HepG2 (cell line): Measurements from ENCODE around the gene CSNK1D. TPM values are rescaled to one million over a fixed set of nuclear protein-coding genes. Genes with fewer than 3 reads are reported as not detected.

Experiments
- BHLHE40 ChIP-seq: IDR thresholded peaks from 2 replicates; pipeline ENCODE4 v1.6.1; 2011; ENCODE audit warnings: low read length, improper control_type of control experiment
- CBX1 ChIP-seq: IDR thresholded peaks from one replicate; pipeline ENCODE4 v1.6.1; 2016; ENCODE audit warnings: antibody characterized with exemption, low read depth
- CHD4 ChIP-seq: fragments of 200-600 bp; sonication (generic); IDR thresholded peaks from 2 replicates; pipeline ENCODE4 v1.7.0; 2017; ENCODE audit warnings: mild to moderate bottlenecking, low read length, borderline replicate concordance
- EED ChIP-seq: sonication (generic); formaldehyde crosslinking; IDR thresholded peaks from 2 replicates; pipeline ENCODE4 v1.5.0; 2020; ENCODE audit warnings: mild to moderate bottlenecking, missing genetic modification reagents
- FOSL1 ChIP-seq: sonication (generic); formaldehyde crosslinking; IDR thresholded peaks from 2 replicates; pipeline ENCODE4 v1.9.0; 2021; ENCODE audit warnings: missing genetic modification reagents, borderline replicate concordance
- HBP1 ChIP-seq: IDR thresholded peaks from 2 replicates; pipeline ENCODE4 v1.6.1; 2016; ENCODE audit warnings: low read depth, control low read depth
- MAF1 ChIP-seq: sonication (generic); formaldehyde crosslinking; IDR thresholded peaks from 2 replicates; pipeline ENCODE4 v1.5.0; 2020; ENCODE audit warnings: missing genetic modification reagents, borderline replicate concordance
- MIXL1 ChIP-seq: IDR thresholded peaks from 2 replicates; pipeline ENCODE4 v1.6.1; 2016
- NCOA5 ChIP-seq: sonication (generic); formaldehyde crosslinking; IDR thresholded peaks from 2 replicates; pipeline ENCODE4 v1.4.0; 2020; ENCODE audit warnings: missing genetic modification reagents
- PHF8 ChIP-seq: sonication (generic); formaldehyde crosslinking; IDR thresholded peaks from 2 replicates; pipeline ENCODE4 v1.5.0; 2020; ENCODE audit warnings: missing genetic modification reagents
- POLR2G ChIP-seq: fragments of 200-400 bp; formaldehyde crosslinking; IDR thresholded peaks from 2 replicates; pipeline ENCODE4 v1.6.1; 2018; ENCODE audit warnings: mild to moderate bottlenecking, low read depth, low read length, moderate library complexity
- PPARG ChIP-seq: conservative IDR thresholded peaks from 2 replicates; pipeline ENCODE4 v1.6.1; 2016; ENCODE audit warnings: missing biosample characterization, missing genetic modification reagents
- TFAP4 ChIP-seq: sonication (generic); IDR thresholded peaks from 2 replicates; pipeline ENCODE4 v1.6.1; 2016; ENCODE audit warnings: low read depth, borderline replicate concordance
- TP53 ChIP-seq: sonication (generic); formaldehyde crosslinking; conservative IDR thresholded peaks from 2 replicates; pipeline ENCODE4 v1.4.0; 2020; ENCODE audit warnings: missing genetic modification reagents
- ZBTB38 ChIP-seq: sonication (generic); formaldehyde crosslinking; IDR thresholded peaks from 2 replicates; pipeline ENCODE4 v1.5.1; 2020; ENCODE audit warnings: mild to moderate bottlenecking, missing genetic modification reagents
- ZFX ChIP-seq: sonication (generic); formaldehyde crosslinking; IDR thresholded peaks from 2 replicates; pipeline ENCODE4 v1.4.0; 2020; ENCODE audit warnings: mild to moderate bottlenecking, low read depth, missing genetic modification reagents, moderate library complexity
- ZNF24 ChIP-seq: fragments of 450-650 bp; IDR thresholded peaks from 2 replicates; pipeline ENCODE4 v1.6.1; 2017; ENCODE audit warnings: antibody characterized with exemption, mild to moderate bottlenecking
- ZNF431 ChIP-seq: sonication (generic); formaldehyde crosslinking; IDR thresholded peaks from 2 replicates; pipeline ENCODE4 v1.9.0; 2022; ENCODE audit warnings: missing genetic modification reagents, low read depth, mild to moderate bottlenecking, borderline replicate concordance
- ZNF550 ChIP-seq: sonication (generic); formaldehyde crosslinking; IDR thresholded peaks from 2 replicates; pipeline ENCODE4 v1.4.0; 2020; ENCODE audit warnings: mild to moderate bottlenecking, missing genetic modification reagents, borderline replicate concordance
- ZNF713 ChIP-seq: sonication (generic); formaldehyde crosslinking; IDR thresholded peaks from 2 replicates; pipeline ENCODE4 v1.4.0; 2020; ENCODE audit warnings: mild to moderate bottlenecking, missing genetic modification reagents
- polyA plus RNA-seq, 8 experiments: library from polyadenylated mRNA; depleted of rRNA in 3 of 8; stranded (reverse) in 7 of 8; unstranded in 1 of 8; fragments of >200 nt; fragmentation: Illumina TruSeq in 4 of 8; extraction: Trizol in 4 of 8; gene quantifications; 2 replicates each; pipeline versions ENCODE4 v1.2.1 to v1.2.3, GENCODE V29; 2011 to 2016; ENCODE audit warnings: low read depth in 4 of 8, missing spikeins in 1 of 8, mixed read lengths in 1 of 8; ENCODE audit not compliant: insufficient read depth in 1 of 8
- total RNA-seq, 5 experiments: library from RNA; depleted of rRNA; stranded (reverse); fragments of >200 nt; fragmentation: Illumina TruSeq; extraction: Trizol; gene quantifications; 2 replicates each; pipeline ENCODE4 v1.2.3, GENCODE V29; 2016; ENCODE audit warnings: low read depth in 1 of 5
- TF ChIP-seq, protein P1 (sequence below): sonication (generic); formaldehyde crosslinking; IDR thresholded peaks from 2 replicates; pipeline ENCODE4 v1.4.0; 2020; ENCODE audit warnings: mild to moderate bottlenecking, missing genetic modification reagents
- TF ChIP-seq, protein P2 (sequence below): sonication (generic); formaldehyde crosslinking; IDR thresholded peaks from 2 replicates; pipeline ENCODE4 v1.5.1; 2020; ENCODE audit warnings: missing genetic modification reagents, mild to moderate bottlenecking, borderline replicate concordance
- TF ChIP-seq, protein P3 (sequence below): IDR thresholded peaks from 2 replicates; pipeline ENCODE4 v1.6.1; 2012; ENCODE audit warnings: low read length, improper control_type of control experiment

Gene CSNK1D
- total and polyA plus RNA-seq, 2 of the 13 experiments (the other 11 are each of a cell fraction or from before 2014, with no cell fraction given), result 31.5 to 128 TPM

DNA sequence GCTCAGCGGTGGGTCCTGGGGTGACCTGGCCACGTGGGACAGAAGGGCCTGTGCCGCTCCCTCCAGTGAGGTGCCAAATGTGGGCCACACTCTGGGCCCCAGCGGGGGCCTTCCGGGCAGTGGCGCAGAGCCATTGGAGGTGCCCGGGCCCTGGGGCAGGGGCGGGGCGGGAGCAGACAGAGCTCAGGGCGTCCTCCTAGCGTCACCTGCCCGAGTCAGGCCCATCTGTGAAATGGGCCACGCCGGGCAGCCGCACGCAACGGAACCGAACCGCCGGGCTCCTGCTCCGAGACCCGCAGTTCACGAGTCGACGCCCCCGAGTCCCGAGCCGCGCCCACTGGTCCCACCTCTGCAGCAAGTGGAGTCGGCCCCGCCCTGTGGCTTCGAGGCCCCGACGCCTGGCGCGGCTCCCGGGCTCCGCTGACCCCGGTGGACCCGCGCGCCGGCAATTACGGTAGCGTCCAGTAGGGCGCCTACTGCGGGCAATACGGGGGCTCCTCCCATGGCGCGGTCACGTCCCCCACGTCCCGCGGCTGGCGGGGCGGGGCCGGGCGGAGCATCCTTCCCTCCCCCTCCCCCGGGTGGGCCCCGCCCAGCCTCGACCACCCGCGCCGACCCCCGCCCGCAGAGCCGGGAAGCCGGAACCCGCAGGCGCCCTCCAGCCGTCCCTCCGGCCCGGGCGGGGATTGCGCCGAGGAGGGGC, 42.7 kb downstream of the CSNK1D start (continued):
- TF ChIP-seq TFAP4, result peak; percentile 65; the same call in 1 of the 2 replicates
- no peak; the same call in none of the 2 replicates for TF ChIP-seq PHF8
- peak; percentile 91 for TF ChIP-seq ZNF431 (CRISPR knock-in tag)
- peak; percentile 88 for TF ChIP-seq ZFX (CRISPR knock-in tag)
- TF ChIP-seq ZBTB38 (CRISPR knock-in tag), result peak; percentile 82
- peak; percentile 87 for TF ChIP-seq MIXL1 (CRISPR knock-in tag)
- TF ChIP-seq, protein P1, sequence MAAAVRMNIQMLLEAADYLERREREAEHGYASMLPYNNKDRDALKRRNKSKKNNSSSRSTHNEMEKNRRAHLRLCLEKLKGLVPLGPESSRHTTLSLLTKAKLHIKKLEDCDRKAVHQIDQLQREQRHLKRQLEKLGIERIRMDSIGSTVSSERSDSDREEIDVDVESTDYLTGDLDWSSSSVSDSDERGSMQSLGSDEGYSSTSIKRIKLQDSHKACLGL (CRISPR knock-in tag), result peak; percentile 98
- TF ChIP-seq PPARG (CRISPR knock-in tag), result peak; percentile 71; the same call in 1 of the 2 replicates
- no peak; the same call in none of the 2 replicates for TF ChIP-seq MAF1 (CRISPR knock-in tag)
- peak; percentile 58 for TF ChIP-seq CBX1
- TF ChIP-seq TP53 (CRISPR knock-in tag), result peak; percentile 90; the same call in 1 of the 2 replicates
- peak; percentile 89; the same call in 1 of the 2 replicates for TF ChIP-seq NCOA5 (CRISPR knock-in tag)
- peak; percentile 85 for TF ChIP-seq EED
- no peak for TF ChIP-seq ZNF713 (CRISPR knock-in tag)
- TF ChIP-seq ZNF24, result no peak
- peak; percentile 33 for TF ChIP-seq POLR2G
- TF ChIP-seq, protein P2, sequence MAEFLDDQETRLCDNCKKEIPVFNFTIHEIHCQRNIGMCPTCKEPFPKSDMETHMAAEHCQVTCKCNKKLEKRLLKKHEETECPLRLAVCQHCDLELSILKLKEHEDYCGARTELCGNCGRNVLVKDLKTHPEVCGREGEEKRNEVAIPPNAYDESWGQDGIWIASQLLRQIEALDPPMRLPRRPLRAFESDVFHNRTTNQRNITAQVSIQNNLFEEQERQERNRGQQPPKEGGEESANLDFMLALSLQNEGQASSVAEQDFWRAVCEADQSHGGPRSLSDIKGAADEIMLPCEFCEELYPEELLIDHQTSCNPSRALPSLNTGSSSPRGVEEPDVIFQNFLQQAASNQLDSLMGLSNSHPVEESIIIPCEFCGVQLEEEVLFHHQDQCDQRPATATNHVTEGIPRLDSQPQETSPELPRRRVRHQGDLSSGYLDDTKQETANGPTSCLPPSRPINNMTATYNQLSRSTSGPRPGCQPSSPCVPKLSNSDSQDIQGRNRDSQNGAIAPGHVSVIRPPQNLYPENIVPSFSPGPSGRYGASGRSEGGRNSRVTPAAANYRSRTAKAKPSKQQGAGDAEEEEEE, result no peak
- TF ChIP-seq CHD4, result no peak
- peak; percentile 57; the same call in 1 of the 2 replicates for TF ChIP-seq FOSL1 (CRISPR knock-in tag)
- TF ChIP-seq BHLHE40, result peak; percentile 17; the same call in 1 of the 2 replicates
- TF ChIP-seq HBP1 (CRISPR knock-in tag), result no peak; the same call in 1 of the 2 replicates
- 0 out of 2 replicates have a peak, but pooled peaks have one; percentile 21 for TF ChIP-seq ZNF550 (CRISPR knock-in tag)
- TF ChIP-seq, protein P3, sequence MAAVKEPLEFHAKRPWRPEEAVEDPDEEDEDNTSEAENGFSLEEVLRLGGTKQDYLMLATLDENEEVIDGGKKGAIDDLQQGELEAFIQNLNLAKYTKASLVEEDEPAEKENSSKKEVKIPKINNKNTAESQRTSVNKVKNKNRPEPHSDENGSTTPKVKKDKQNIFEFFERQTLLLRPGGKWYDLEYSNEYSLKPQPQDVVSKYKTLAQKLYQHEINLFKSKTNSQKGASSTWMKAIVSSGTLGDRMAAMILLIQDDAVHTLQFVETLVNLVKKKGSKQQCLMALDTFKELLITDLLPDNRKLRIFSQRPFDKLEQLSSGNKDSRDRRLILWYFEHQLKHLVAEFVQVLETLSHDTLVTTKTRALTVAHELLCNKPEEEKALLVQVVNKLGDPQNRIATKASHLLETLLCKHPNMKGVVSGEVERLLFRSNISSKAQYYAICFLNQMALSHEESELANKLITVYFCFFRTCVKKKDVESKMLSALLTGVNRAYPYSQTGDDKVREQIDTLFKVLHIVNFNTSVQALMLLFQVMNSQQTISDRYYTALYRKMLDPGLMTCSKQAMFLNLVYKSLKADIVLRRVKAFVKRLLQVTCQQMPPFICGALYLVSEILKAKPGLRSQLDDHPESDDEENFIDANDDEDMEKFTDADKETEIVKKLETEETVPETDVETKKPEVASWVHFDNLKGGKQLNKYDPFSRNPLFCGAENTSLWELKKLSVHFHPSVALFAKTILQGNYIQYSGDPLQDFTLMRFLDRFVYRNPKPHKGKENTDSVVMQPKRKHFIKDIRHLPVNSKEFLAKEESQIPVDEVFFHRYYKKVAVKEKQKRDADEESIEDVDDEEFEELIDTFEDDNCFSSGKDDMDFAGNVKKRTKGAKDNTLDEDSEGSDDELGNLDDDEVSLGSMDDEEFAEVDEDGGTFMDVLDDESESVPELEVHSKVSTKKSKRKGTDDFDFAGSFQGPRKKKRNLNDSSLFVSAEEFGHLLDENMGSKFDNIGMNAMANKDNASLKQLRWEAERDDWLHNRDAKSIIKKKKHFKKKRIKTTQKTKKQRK, result no peak
